HG02610 (cell line): ENCODE measurements around the gene KAZN.
"Not testable (repeated sequence)": the region's sequence is repeated elsewhere in the genome, so short reads cannot be mapped to it uniquely, and the experiment has no call there.

Experiments used
- ATAC-seq: cut with Tn5 transposase; IDR thresholded peaks from one replicate; pipeline ENCODE4 v1.9.1; 2021; ENCODE audit warnings: mild to moderate bottlenecking, moderate library complexity; ENCODE audit not compliant: unreplicated experiment

Gene KAZN

GRCh38 chr1:14962407-14962806, 363.9 kb downstream of the KAZN start:
- no peak for ATAC-seq

- ATAC-seq: not testable (repeated sequence)
Measured at GRCh38 chr1:14963791-14964710, 365.6 kb downstream of the KAZN start.

DNA sequence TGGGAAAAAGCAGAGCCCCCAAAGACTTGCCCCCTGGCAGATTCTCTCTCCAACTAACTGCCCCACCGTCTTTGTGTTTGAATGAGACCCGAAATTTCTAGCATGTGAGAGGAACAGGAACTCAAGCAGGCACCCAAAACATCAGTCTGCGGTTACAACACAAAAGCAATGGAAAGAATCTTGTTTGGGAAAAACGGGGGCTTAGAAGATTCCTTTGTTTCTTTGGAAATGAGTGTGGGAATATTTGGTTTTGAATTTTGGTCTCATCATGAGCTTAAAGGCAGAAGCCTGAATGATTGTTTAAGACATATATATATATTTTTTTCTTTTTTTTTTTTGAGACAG, 366.2 kb downstream of the KAZN start:
- no peak for ATAC-seq

- ATAC-seq: no peak
Measured at GRCh38 chr1:14968251-14968851, 369.9 kb downstream of the KAZN start.

DNA sequence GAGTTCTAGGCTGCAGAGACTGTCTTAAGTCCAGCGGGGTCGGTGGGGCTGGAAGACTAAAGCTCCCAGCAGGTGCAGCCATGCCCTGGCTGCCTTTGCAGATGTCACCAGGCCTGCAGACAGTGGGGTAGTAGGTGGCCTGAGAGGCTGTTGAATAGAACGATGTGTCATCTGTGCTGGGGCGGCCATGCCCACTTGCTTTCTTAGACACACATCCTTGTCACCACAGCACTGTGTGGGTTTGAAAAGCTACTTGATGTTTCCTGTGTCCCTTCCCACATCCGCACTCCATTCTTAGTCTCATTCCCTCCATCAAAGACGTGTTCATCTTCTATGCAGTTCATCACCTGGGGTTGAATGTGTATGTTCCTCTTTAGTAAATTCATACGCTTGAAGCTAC, 370.5 kb downstream of the KAZN start:
- no peak for ATAC-seq

- no peak for ATAC-seq
Measured at GRCh38 chr1:14970115-14970798, 371.8 kb downstream of the KAZN start.

DNA sequence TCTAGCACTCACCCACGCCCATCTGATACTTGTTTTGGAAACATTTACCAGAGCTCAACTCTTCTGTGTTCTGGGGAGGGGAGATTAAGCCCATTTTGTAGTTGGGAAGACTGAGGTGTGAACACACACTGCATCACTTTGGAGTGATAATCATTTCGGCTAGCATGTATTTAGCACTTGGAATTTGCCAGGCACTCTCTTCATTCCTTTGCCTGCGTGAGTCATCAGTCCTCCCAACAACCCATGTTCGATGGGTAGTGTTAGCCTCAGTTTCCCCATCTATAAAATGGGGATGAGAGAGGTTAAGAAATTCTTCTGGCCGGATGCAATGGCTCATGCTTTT, 372.3 kb downstream of the KAZN start:
- ATAC-seq: no peak

- ATAC-seq: no peak
Measured at GRCh38 chr1:14971221-14971620, 372.7 kb downstream of the KAZN start.

- ATAC-seq: no peak
Measured at GRCh38 chr1:14972107-14972506, 373.6 kb downstream of the KAZN start.

DNA sequence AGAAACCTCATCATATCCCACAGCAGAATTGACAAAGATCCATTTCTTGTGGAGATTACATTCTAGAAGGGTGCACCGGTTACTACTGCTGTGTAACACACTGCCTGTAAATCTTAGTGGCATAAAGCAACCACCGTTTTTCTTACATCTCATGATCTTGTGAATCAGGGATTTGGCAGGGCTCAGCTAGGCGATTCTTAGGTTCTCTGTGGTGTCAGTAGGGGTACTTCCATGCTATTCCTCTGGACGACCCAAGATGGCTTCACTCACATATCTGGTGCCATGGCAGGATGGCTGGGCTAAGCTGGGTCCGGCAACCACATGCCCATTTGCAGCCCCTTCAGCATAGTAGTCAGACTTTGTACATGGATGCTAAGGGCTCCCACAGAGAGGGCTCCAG, 375.3 kb downstream of the KAZN start:
- ATAC-seq: no peak

GRCh38 chr1:14974361-14974760, 375.9 kb downstream of the KAZN start:
- ATAC-seq: no peak

- ATAC-seq: no peak
Measured at GRCh38 chr1:14975119-14975518, 376.6 kb downstream of the KAZN start.

DNA sequence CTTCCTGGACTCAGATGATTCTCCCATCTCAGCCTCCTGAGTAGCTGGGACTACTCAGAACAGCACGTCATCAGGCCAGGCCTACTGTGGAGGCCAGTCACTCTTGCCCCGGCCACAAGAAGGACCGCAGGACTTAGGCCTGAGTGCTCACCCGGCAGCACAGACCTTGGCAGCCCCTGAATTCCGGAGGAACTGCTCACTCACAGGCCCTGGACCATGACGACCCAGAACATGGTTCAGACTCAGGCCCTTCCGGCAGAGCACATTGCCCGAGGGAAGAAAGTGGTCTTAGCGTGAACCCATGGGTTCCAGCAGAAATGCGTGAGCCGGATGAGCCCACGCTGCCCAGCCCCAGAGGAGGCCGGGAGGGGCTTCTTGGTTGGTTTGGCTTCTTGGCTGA, 377.8 kb downstream of the KAZN start:
- no peak for ATAC-seq

- ATAC-seq: no peak
Measured at GRCh38 chr1:14977338-14977931, 378.9 kb downstream of the KAZN start.

GRCh38 chr1:14980621-14981218, 382.2 kb downstream of the KAZN start:
- no peak for ATAC-seq

GRCh38 chr1:14982029-14982428, 383.5 kb downstream of the KAZN start:
- no peak for ATAC-seq

GRCh38 chr1:14983277-14983676, 384.8 kb downstream of the KAZN start:
- ATAC-seq: no peak

DNA sequence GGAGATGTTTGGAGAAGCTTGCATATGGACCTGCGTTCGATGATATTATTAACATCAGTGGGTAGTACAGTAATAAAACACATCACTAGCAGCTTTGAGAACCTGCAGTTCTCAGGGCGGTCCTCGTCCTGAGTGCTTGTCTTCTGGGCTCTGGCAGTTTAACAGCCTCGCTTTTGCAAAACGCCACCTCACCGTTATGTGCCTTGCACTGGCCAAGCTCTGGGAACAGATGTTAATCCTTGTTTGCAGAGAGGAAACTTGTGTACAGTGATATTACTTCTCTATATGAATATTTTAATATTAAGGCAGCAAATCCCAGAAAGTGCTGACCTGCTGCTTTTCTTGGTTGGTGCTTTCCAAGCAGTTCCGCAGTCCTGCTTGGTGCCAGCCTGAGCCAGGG, 387.7 kb downstream of the KAZN start:
- ATAC-seq: no peak

DNA sequence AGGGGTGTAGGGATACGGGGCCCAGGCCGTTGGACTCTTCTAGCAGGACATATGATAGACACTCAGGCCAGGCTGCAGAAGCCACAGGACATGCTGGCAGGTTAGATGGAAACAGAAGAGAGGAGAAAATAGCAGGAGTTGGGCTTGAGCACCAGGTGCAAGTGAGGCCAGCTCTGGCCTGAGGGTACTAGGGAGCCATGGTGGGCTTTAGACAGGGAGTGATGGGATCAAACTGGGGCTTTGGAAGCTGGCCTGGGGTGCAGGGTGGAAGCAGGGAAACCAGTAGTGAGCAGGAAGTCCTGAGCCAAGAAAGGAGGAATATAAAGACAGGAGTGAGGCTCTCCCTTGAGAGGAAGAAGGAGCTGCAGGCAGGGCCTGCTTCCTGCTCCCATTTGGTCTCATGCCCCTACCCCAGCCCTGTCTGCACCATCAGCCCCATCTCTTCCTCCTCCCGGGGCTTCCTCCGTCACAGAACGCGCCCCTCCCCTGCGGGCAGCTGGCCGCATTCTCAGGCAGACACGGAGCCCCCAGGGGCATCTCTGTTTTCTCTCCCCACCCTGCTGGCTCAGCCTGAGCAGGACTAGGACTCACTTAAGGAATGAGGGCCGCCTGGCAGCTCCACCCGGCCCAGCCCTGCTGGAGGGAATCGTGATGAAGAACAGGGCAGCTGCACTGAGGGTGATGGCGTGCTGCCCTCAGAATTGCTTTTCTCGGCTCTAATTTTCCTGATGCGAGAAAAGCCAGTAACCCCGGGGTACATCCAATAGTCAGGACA, 389.5 kb downstream of the KAZN start:
- no peak for ATAC-seq

DNA sequence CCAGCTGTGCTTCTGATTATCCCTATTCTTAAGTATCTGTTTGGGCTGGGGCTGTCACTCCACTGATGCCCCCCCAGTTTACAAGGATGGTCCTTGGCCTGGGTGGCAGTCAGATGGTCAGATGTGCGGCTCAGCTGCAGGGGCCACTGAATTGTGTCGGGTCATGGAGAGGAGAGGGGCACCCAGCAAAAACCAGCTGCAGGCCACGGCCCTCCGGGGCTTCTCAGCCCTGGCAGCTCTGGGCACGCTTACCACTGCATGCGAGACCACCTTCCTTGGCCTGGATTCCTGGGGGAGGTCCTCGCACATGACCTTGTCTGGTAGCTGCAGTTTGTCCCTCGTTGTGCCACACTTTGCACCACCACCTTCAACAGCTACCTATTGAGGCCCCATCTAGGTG, 390.2 kb downstream of the KAZN start:
- ATAC-seq: no peak
